COLO668 (cell line): ENCODE results near the gene GFI1B.

Experiments used
- DNase-seq: peaks from one replicate; lab custom pipeline; 2025; ENCODE audit not compliant: unreplicated experiment; lab: John Stamatoyannopoulos, UW

GFI1B gene

GRCh38 chr9:132978451-132979131 is at the start of gene GFI1B:
TSS of gene GFI1B (plus strand) at chr9:132978694. CDS start at chr9:132986679, 7,985 bp downstream.
- DNase-seq: no peak

- no peak for DNase-seq
Observed at GRCh38 chr9:132931178-132931735, 47.2 kb upstream of the GFI1B start.

GRCh38 chr9:132935026-132935425 is 43.5 kb upstream of the GFI1B start:
- no peak for DNase-seq

GRCh38 chr9:132937463-132937901 is 41.0 kb upstream of the GFI1B start:
- DNase-seq: no peak

GRCh38 chr9:132939169-132939568 is 39.3 kb upstream of the GFI1B start:
- no peak for DNase-seq

- DNase-seq: no peak
Observed at GRCh38 chr9:132942541-132943182, 35.8 kb upstream of the GFI1B start.

- DNase-seq: no peak
Observed at GRCh38 chr9:132943651-132944293, 34.7 kb upstream of the GFI1B start.

- DNase-seq: peak; percentile 96
Observed at GRCh38 chr9:132944294-132945185, 34.0 kb upstream of the GFI1B start, which contains the start of gene TSC1. TSS of gene TSC1 (minus strand) at chr9:132944616. CDS start at chr9:132928872, 15,744 bp downstream.

GRCh38 chr9:132945186-132946130 is 33.0 kb upstream of the GFI1B start:
- no peak for DNase-seq

- no peak for DNase-seq
Observed at GRCh38 chr9:132946211-132946610, 32.3 kb upstream of the GFI1B start.

- no peak for DNase-seq
Observed at GRCh38 chr9:132946631-132947295, 31.7 kb upstream of the GFI1B start.

- no peak for DNase-seq
Observed at GRCh38 chr9:132947756-132948155, 30.7 kb upstream of the GFI1B start.

- DNase-seq: no peak
Observed at GRCh38 chr9:132948482-132949050, 29.9 kb upstream of the GFI1B start.

- no peak for DNase-seq
Observed at GRCh38 chr9:132949709-132950108, 28.8 kb upstream of the GFI1B start.

GRCh38 chr9:132955123-132955522 is 23.4 kb upstream of the GFI1B start:
- DNase-seq: no peak

- DNase-seq: no peak
Observed at GRCh38 chr9:132955768-132956167, 22.7 kb upstream of the GFI1B start.

GRCh38 chr9:132957805-132958204 is 20.7 kb upstream of the GFI1B start:
- no peak for DNase-seq

- DNase-seq: no peak
Observed at GRCh38 chr9:132961002-132961401, 17.5 kb upstream of the GFI1B start.

- DNase-seq: no peak
Observed at GRCh38 chr9:132965478-132965877, 13.0 kb upstream of the GFI1B start.
